ENCODE data around the gene TUBA8. TPM values are rescaled to one million over a fixed set of nuclear protein-coding genes. Genes with fewer than 3 reads are reported as not detected.

TUBA8 gene
- total RNA-seq, 1 experiment from 2014 or later = 0.72 TPM

- DNase-seq (ENCODE audit: low spot score) = no peak
- Mint-ChIP-seq H3K4me3 (no peak overlapping the region), H3K36me3 (peaks cover 17% of the 10 kb centered on the region), H3K27me3 (ENCODE audit: low read depth) (no peaks in the 10 kb centered on the region), H3K4me1 (no peaks in the 10 kb centered on the region), H3K27ac (no peak overlapping the region), H3K9me3 (peaks cover 3% of the 10 kb centered on the region; the same call in 1 of the 2 replicates)
- no peak for ATAC-seq
- ChIA-PET CTCF (no interaction called here), POLR2A (interaction anchor here (0.7 kb wide), 1 partner anchor 372 kb away, joined by 3 read pairs; no protein-coding TSS in a partner anchor)
- TF ChIP-seq CTCF (IDR thresholded peaks at IDR 0.05) (no peak), ZNF121 (CRISPR knock-in tag; IDR thresholded peaks at IDR 0.05) (no peak), ESRRA (CRISPR knock-in tag; IDR thresholded peaks at IDR 0.05; ENCODE audit: borderline replicate concordance) (no peak), ETV6 (CRISPR knock-in tag; IDR thresholded peaks at IDR 0.05) (no peak), ZNF423 (CRISPR knock-in tag; IDR thresholded peaks at IDR 0.05) (no peak), ZNF263 (CRISPR knock-in tag; IDR thresholded peaks at IDR 0.05; ENCODE audit: low read depth) (no peak), E2F4 (CRISPR knock-in tag; IDR thresholded peaks at IDR 0.05; ENCODE audit: borderline replicate concordance, low read depth) (no peak), PRDM15 (CRISPR knock-in tag; IDR thresholded peaks at IDR 0.05) (no peak), OVOL2 (CRISPR knock-in tag; IDR thresholded peaks at IDR 0.05; ENCODE audit: borderline replicate concordance) (no peak), PREB (CRISPR knock-in tag; IDR thresholded peaks at IDR 0.05; ENCODE audit: borderline replicate concordance) (no peak), ZNF512 (CRISPR knock-in tag; IDR thresholded peaks at IDR 0.05; ENCODE audit: borderline replicate concordance) (no peak), NFATC4 (CRISPR knock-in tag; IDR thresholded peaks at IDR 0.05) (no peak), FOXJ3 (CRISPR knock-in tag; IDR thresholded peaks at IDR 0.05; ENCODE audit: borderline replicate concordance) (no peak), ZNF671 (CRISPR knock-in tag; IDR thresholded peaks at IDR 0.05) (no peak), MYBL2 (CRISPR knock-in tag; IDR thresholded peaks at IDR 0.05) (no peak)
Observed at GRCh38 chr22:18096823-18097222, 13.8 kb upstream of the TUBA8 start.

- CTCF ChIA-PET = interaction anchor here (0.9 to 1.2 kb wide), 2 partner anchors 10 to 212 kb away, joined by 4 read pairs; partner anchors contain the start of gene TUBA8
- POLR2A ChIA-PET = no interaction called here
- H3K4me1 Mint-ChIP-seq = no peaks in the 10 kb centered on the region
- H3K4me3 Mint-ChIP-seq = no peak overlapping the region
- ATAC-seq = no peak
- H3K36me3 Mint-ChIP-seq = peaks cover 9% of the 10 kb centered on the region
- peaks cover 16% of the 10 kb centered on the region for H3K9me3 Mint-ChIP-seq
- no peak for DNase-seq (ENCODE audit: low spot score)
- peaks cover 6% of the 10 kb centered on the region for H3K27me3 Mint-ChIP-seq (ENCODE audit: low read depth)
- no peak overlapping the region for H3K27ac Mint-ChIP-seq
- no peak for TF ChIP-seq ZBTB43 (CRISPR knock-in tag; IDR thresholded peaks at IDR 0.05)
- no peak for TF ChIP-seq ZNF671 (CRISPR knock-in tag; IDR thresholded peaks at IDR 0.05)
- TF ChIP-seq ATF2 (CRISPR knock-in tag; IDR thresholded peaks at IDR 0.05; ENCODE audit: borderline replicate concordance, low read depth) = no peak
- TF ChIP-seq GRHL2 (CRISPR knock-in tag; IDR thresholded peaks at IDR 0.05; ENCODE audit: insufficient replicate concordance, severe bottlenecking) = no peak
- no peak for TF ChIP-seq CREM (CRISPR knock-in tag; IDR thresholded peaks at IDR 0.05)
- no peak for TF ChIP-seq JUN (CRISPR knock-in tag; IDR thresholded peaks at IDR 0.05)
- no peak for TF ChIP-seq CTCF (IDR thresholded peaks at IDR 0.05)
- no peak for TF ChIP-seq TEAD1 (CRISPR knock-in tag; IDR thresholded peaks at IDR 0.05)
Observed at GRCh38 chr22:18100781-18101180, 9.8 kb upstream of the TUBA8 start.
